HG03378 (cell line): Measurements from ENCODE around the gene FGD5.
A peak's percentile ranks its signal among the peaks of the same experiment; 100 is the strongest.

ENCODE experiments used
- ATAC-seq: cut with Tn5 transposase; IDR thresholded peaks from one replicate; pipeline ENCODE4 v1.9.1; 2021; ENCODE audit warnings: mild to moderate bottlenecking, moderate library complexity; ENCODE audit not compliant: unreplicated experiment

The FGD5 gene

DNA sequence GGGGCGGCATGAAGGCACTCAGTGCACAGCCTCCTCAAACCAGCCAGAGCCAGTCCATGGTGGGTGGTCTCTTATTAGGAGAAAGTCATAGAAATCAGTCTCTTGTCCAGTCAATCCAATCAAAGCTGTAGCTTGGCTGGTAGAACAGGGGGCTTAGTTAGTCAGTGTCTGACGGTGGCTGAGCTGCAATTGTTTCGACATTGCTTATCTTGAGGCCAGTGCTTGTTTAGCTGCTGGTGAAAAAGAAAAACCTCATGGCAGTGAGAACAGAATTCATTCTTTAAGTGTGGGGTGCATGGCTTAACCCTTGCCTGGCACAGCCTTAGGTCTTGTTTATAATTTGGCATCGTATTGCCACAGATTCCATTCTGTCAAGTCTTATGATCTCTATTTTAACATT, 53.9 kb downstream of the FGD5 start:
- ATAC-seq = no peak

DNA sequence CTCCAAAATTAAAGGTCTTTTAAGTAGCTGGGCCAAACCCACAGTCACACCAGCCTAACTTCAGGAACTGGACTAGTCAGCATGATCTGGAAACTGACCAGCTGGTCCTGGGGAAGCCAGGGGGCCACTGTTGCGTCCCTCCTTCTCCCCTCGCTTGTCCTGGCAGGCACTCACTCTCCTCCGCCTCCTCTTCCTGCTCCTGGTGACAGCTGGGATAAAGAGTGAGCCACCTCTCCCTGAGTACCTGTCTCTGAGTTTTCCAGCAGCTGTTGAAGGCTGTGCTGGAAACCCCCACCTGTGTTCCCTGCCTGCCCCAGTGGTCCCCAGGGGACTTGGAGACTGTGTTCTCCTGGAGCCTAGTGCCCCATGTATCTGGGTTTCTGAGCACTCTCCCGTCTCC, 56.0 kb downstream of the FGD5 start:
- ATAC-seq = no peak

DNA sequence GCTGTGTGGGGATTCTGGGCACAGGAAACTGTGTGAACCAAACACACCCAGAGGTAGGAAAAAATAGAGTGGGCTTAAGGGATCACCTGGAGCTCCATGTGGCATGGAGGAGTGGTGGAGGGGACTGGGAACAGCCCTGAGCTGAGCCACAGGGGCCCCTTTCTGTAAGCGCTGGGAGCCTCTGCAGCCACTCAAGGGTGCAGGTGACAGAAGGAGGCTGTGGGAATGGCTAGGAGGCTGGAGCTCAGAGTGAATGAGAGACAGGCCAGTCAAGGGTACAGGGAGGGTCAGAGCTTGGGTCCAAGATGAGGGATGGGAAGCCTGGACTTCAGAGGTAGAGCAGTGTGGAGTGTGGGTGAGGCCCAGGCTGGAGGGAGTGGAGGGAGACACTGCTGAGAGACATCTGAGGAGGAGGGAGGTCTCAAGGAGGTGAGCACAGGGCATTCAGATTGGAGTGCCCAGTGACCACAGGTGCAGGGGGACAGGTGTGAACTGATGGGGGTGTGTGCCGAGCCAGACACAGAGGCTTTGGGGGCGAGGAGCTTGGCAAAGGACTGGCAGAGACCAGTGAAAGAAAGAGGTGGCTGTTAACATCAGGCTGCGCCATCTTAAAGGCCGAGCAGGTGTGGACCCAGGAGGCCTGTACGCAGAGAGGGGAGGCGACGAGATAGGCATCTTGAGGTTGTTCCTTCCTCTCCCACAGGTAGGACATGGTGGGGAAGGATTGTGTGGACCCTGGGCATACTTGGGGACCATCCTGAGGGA, 56.8 kb downstream of the FGD5 start:
- ATAC-seq = no peak

DNA sequence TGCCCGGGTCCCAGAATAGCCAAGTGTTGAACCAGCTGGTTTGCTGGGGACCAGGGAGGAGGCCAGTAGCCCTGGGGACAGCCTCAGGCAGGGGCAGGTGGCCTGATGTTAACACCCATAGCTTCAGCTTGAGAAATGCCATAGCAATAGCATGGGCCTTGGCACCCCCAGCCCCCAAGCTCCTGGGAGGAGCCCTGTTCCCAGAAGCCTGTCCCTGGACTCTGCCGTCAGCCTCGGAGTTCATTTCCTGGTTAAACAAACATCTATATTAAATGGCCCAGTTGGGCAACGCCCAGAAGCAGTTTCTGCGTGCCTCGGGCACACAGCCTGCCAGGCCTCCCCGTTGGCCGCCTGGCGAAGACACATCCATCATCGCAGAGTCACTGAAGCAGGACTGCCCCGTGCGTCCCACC, 58.2 kb downstream of the FGD5 start:
- ATAC-seq = no peak

DNA sequence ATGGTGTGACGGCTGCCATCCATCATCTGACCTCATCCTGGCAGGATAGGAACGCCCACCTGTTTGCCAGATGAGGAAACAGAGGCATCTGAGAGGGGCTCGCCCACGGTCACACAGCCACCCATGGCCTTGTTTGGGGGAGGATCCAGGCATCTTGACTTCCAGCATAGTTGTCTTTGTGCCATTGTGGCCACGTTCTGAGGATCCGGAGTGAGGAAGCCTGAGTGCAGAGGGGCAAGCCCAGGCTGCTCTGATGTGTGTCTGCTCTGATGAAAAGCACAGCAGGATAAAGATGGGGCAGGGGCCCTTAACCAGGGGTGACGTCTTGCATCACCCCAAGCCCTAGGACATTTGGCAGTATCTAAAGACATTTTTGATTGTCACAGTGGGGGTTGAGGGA, 58.7 kb downstream of the FGD5 start:
- ATAC-seq = no peak

DNA sequence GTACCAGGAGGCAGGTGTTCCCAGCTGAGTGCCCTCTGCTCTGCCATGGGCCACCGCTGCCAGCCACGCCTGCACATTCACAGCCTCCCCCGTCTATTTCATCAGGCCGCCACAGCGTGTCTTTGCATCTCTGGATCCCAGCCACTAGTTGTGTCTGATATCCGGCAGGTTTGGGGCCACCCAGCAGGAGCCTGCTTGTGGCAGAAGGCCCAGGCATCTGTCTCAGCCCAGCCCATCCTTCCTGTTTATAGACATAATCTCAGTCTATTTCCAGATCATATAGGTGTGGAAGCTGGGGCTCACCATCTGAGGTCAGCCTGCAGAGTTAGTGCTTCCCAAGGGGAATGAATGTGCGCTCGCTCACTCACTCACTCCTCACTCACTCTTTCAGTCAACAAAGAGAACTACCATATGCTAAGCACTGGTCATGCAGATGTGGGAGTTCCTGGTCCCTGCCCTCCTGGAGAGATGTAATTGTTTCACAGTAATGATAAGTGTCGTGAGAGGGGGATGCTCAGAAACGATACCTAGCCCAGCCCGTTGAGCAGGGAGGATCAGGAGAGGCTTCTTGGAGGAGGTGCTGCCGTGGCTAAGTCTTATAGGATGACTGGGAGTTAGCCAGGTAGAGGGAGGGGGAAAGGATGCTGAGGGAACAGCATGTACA, 60.6 kb downstream of the FGD5 start:
- ATAC-seq = no peak

DNA sequence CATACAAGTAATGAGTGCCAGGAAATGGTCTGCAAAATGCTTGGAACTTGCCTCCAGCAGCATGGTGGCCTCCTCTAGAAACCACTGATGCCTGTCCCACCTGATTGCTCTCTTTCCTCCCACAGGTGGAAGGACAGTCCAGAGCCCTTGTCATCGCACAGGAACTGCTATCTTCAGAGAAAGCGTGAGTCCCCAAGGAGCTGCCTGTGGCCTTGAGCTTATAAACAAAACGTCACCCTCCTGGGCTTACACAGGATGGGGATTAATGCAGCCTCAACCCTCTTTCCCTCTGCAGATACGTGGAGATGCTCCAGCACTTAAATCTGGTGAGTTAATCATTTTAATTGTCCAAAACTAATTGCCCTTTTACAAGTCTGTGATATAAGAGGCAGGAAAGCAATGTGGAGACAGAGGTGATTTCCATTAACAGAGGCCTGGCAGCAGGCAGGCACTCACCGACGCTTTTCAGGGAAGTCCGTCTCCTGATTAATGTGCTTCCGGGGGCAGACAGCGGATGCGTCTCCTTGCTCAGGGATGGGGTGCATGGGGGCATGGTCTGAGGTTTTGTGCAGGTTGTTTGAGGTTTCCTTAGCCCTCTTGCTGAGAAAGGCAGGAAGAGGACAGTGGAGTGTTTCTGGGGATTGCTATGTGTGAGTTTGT, 61.8 kb downstream of the FGD5 start:
- ATAC-seq = no peak

DNA sequence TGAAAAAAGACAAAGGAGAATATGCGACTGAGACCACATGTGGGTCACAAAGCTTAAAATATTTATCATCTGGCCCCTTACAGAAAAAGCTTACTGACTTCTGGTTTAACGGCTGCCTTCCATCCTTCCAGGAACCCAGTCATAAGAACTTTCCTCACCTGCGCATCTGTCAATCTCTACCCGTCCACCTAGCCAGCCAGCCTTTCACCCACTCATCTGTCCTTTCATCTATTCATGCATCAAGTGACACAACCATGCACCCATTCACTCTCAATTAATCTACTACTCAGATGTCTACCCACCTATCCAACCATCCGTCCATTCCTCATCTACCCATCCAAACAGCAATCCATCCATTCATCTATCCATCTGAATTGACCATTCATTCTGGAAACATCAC, 64.5 kb downstream of the FGD5 start:
- no peak for ATAC-seq

DNA sequence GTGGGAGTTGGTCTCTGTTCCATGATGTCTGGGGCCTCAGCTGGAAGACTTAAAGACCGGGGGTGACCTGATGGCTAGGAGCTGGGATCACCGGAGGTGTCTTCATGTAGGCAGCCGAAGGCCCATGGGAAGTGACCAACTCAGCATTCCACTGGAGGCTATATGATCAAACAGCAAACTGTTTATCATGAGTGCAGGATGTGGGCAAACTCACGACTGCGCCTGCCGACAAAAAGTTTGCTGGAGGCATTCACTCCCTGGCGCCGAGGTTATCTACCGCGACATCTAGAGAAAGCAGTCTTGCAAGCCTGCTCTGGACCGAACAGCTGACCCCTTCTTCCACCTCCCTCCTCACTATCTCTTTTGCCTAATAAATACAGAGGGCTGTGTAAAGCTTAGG, 65.9 kb downstream of the FGD5 start:
- ATAC-seq = no peak

DNA sequence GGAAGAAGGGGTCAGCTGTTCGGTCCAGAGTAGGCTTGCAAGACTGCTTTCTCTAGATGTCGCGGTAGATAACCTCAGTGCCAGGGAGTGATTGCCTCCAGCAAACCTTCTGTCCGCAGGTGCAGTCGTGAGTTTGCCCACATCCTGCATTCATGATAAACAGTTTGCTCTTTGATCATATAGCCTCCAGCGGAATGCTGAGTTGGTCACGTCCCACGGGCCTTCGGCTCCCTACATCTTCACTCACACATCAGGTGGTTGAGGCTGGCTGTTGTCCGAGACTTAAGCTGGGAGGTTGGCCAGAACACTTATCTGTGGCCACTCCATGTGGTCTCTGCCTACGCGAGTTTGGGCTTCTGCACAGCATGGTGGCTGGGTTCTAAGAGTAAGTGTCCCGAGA, 66.5 kb downstream of the FGD5 start:
- ATAC-seq = no peak

DNA sequence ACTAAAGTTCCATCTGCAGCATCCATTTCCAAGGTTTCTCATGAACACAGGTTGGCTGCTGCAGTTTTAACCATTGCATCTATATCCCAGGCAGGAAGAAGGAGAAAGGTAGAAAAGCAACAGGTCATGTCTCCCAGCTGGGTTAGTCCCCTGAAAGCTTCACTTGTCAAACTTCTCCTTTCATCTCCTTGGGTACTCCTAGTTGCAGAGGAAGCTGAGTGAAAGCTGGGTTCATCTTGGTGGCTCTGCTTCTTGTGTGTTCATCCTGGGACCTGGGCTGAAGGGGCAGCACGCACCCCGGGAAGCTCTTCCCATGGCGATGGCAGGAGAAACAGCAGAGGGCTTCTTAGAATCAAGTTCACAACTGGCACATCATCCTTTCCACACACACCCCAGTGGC, 67.3 kb downstream of the FGD5 start:
- no peak for ATAC-seq

DNA sequence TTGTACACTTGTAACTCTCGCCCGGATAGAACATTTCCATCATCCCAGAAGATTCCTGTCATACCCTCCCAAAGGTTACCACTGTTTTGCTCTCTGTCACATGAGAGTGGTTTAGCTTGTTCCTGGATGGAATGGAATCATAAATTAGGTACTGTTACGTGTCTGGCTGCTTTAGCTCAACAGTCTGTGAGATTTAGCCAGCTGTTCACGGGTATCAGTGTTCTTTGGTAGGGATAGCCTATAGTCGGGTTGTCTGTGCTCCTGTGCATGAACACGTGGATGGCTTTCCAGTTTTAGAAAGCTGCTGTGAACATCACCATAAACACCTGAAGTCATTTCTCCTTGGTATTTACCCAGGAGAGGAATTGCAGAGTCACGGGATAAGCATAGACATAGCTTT, 70.4 kb downstream of the FGD5 start:
- no peak for ATAC-seq

DNA sequence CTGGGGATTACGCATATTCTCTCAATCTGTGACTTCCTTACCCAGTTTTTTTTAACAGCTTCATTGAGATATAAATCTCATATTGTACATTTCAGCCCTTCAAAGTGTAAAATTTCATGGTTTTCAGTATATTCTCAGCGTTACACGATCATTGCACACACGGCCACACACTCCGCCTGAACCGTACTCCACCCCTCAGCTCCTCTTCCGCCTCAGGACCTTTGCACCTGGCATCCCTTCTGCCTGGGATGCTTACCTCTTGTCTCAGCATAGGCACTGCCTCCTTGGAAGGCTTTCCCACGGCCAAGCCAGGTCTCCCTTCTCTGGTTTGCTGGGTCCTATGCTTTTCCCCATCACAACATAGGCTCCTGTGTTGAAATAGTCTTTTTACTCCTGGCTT, 71.2 kb downstream of the FGD5 start:
- no peak for ATAC-seq

DNA sequence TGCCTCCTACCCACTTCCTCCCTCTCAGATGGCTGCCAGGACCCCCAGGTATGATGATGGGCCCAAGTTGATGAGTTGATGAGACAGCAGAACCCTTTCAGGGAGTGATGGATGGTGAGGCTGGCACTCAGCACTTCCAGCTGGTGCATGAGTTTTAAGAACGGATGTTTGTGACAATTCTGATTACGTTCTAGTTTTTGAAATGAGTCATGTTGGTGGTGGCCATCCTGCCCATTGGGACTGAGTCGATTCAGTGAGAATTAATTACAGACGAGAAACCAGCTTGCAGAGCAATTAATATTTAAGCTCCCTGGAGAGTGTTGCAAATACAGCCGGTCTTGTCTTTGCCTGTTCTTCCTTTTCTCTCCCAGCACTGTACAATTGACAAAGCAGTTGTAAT, 71.7 kb downstream of the FGD5 start:
- ATAC-seq = peak; percentile 67

DNA sequence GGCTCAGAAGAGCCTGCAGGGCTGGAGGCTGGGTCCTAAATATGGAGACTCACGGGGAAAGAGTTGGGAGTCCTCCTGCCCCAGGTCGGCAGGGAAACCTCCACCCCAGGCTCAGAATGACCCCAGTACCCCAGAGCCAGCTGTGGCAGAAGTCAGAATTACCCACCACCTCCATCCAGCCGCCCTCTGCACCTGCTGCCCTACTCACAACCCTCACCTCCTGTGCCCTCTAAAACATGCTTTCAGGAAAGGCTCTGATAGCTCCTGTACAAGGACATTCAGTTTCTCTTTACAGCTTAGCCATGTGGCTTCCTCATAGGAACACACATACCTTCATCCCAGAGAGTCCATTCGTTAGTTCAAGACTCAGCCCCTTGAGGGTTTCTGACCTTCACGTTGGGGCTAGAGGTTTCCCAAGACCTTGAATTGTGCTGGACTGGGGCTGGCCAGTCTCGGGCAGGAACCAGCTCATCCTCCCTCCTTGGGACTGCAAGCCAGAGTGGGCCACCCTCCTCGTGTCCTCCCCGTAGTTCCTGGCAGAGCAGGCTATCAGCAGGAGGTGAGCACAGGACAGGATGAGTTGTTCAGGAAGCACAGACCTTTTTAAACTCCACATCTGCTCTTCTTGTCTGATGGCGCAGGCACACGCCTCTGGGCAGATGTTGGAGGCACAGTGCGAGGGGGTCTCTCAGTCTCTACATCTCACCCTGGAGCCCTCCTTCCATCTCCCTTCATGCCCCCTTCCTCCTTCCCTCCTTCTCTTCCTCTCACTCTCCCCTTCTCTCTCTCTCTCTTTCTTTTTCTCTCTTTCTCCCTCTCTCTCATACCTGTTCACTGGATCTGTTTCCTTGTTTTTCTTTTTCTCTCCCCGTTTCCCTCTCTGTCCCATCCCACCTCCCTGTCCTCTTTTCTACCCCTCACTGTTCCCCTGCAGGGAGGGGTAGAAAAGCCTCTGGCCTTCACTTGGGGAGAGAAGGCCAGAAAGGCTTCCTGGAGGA, 72.7 kb downstream of the FGD5 start:
- no peak for ATAC-seq

DNA sequence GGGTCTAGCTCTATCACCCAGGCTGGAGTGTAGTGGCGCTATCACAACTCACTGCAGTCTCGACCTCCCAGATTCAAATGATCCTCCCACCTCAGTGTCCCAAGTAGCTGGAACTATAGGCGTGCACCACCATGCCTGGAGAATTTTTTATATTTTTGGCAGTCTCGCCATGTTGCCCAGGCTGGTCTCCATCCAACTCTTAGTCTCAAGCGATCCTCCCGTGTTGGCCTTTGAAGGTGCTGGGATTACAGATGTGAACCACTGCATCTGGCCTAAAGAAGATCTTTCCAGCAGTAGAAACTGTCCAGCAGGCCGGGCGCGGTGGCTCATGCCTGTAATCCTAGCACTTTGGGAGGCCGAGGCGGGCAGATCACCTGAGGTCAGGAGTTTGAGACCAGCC, 73.5 kb downstream of the FGD5 start:
- ATAC-seq = no peak

DNA sequence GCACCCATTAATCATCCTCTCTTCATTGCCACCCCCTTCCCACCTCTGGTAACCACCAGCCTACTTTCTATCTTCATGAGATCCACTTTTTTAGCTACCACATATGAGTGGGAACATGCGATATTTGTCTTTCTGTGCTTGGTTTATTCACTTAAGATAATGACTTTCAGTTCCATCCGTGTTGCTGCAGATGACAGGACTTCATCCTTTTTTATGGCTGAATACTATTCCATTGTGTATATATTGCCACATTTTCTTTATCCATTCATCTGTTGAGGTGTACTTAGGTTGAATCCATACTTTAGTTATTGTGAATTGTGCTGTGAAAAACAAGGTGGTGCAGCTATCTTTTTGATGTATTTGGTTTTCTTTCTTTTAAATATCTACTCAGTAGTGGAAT, 75.3 kb downstream of the FGD5 start:
- no peak for ATAC-seq

DNA sequence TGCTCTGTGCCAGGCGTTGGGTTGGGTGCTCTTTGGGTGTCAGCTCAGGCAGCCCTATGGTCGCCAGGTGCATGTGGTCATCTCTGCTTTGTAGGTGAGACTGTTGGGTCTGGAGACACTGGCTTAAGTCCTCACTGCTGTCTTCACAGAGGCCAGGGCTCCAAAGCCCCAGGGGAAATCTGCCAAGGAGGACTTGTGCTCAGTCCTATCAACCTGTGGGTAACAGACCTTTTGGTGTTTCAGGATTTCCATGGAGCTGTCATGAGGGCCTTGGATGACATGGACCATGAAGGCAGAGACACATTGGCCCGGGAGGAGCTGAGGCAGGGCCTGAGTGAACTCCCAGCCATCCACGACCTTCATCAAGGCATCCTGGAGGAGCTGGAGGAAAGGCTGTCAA, 78.5 kb downstream of the FGD5 start:
- ATAC-seq = no peak

DNA sequence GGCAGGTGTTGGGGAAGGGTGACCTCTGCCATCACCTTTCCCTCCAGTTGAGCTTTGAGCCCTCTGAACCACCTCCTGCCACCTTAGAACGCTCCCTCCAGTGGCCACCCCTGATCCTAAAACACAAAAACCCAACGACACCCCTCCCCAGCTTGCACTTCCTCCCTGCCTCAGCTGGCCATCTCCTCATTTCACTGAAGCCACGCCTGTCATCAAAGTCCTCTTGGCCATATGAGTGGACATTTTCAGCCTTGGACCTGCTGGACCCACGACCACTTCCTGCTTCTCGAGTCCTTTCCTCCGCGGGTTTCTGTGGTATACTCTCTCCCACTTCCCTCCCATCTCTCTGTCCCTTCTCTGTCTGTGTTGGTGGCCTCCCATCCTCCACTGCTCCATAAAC, 80.2 kb downstream of the FGD5 start:
- ATAC-seq = no peak

DNA sequence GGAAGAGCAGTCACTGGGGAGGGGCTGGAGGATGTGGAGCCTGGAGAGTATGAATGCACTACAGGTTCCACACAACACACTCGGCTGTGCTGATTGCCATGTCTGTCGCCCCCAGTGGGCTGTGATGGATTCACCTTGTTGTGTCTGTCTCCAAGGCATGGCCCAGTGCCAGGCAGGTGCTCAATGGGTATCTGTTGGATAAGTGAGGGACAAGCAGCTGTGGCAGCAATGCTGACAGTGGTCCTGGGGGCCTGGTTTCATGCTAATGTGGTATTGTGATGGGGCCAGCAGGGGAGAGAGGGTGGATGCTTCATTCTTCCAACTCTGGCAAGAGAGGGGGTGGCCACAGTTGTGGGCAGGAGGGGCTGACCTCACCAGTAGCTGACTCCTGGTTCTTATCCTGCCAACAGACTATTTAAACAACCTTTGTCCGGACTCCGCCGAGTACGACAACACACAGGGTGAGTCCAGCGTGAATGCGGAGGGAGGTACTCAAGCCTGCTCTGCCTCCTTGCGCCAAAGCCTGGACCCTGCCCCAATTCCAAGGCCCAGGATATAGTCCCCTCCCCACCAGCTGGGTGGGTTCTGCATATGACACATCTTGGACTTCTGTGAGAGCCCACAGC, 81.3 kb downstream of the FGD5 start:
- no peak for ATAC-seq
